PC-3 (cell line): ENCODE data around the gene SULT1B1. TPM values are rescaled to one million over a fixed set of nuclear protein-coding genes. Genes with fewer than 3 reads are reported as not detected.
A peak's percentile ranks its signal among the peaks of the same experiment; 100 is the strongest.

Experiments used
- ATAC-seq: fragments of 200-7000 bp; cut with Tn5 transposase; 2 replicates; pipeline ENCODE4 v1.9.1; 2020; ENCODE audit warnings: mild to moderate bottlenecking, moderate library complexity
- BruUV-seq: library from RNA; stranded (reverse); fragments of 400-500 nt; replicated peaks from 2 replicates; lab custom pipeline; 2021; lab: Mats Ljungman, UMichigan
- CTCF ChIA-PET: fragments of 300-600 bp; sonication (Branson Sonifier 250); formaldehyde crosslinking; loops from one replicate; lab custom pipeline; 2022; ENCODE audit warnings: antibody characterized with exemption; lab: Charles Lee
- POLR2A ChIA-PET: fragments of 300-600 bp; sonication (Branson Sonifier 250); formaldehyde crosslinking; loops from one replicate; lab custom pipeline; 2022; ENCODE audit warnings: antibody characterized with exemption; ENCODE audit not compliant: unreplicated experiment; lab: Charles Lee
- DNase-seq: peaks from one replicate; pipeline ENCODE4 v3.0.0-alpha.2; 2015
- H2AFZ ChIP-seq: fragments of 300-600 bp; sonication (generic); 2 replicates; pipeline ENCODE4 v1.6.0; 2016; ENCODE audit warnings: antibody characterized with exemption, low read length
- H3F3A ChIP-seq: fragments of 300-600 bp; sonication (generic); one replicate; pipeline ENCODE4 v1.6.0; 2017; ENCODE audit warnings: antibody characterized with exemption, low read length, control low read depth, mild to moderate bottlenecking; ENCODE audit not compliant: unreplicated experiment
- H3K27ac ChIP-seq: fragments of 300-600 bp; sonication (generic); 2 replicates; pipeline ENCODE4 v1.5.1; 2016; ENCODE audit warnings: mild to moderate bottlenecking, low read length
- H3K27me3 ChIP-seq: fragments of 300-600 bp; sonication (generic); 2 replicates; pipeline ENCODE4 v1.6.1; 2016; ENCODE audit warnings: low read length, mixed read lengths
- H3K36me3 ChIP-seq: fragments of 300-600 bp; sonication (generic); 2 replicates; pipeline ENCODE4 v1.6.1; 2016; ENCODE audit warnings: low read depth, mixed run types, low read length, mixed read lengths
- H3K4me1 ChIP-seq: fragments of 300-600 bp; sonication (generic); 2 replicates; pipeline ENCODE4 v1.5.1; 2016; ENCODE audit warnings: low read length; ENCODE audit not compliant: insufficient read depth
- H3K4me2 ChIP-seq: fragments of 300-600 bp; sonication (generic); 2 replicates; pipeline ENCODE4 v1.6.0; 2016; ENCODE audit warnings: low read length
- H3K4me3 ChIP-seq: fragments of 300-600 bp; sonication (generic); 2 replicates; pipeline ENCODE4 v1.5.1; 2016; ENCODE audit warnings: mild to moderate bottlenecking, low read length, mixed read lengths
- H3K79me2 ChIP-seq: fragments of 300-600 bp; sonication (generic); 2 replicates; pipeline ENCODE4 v1.6.1; 2017; ENCODE audit warnings: low read length, mixed read lengths
- H3K9ac ChIP-seq: fragments of 300-600 bp; sonication (generic); 2 replicates; pipeline ENCODE4 v1.6.0; 2016; ENCODE audit warnings: mild to moderate bottlenecking, low read length
- H3K9me2 ChIP-seq: fragments of 300-600 bp; sonication (generic); replicated peaks from 2 replicates; pipeline ENCODE4 v1.6.1; 2016; ENCODE audit warnings: mixed run types, low read length, mixed read lengths
- H3K9me3 ChIP-seq: fragments of 300-600 bp; sonication (generic); 2 replicates; pipeline ENCODE4 v1.6.1; 2016; ENCODE audit warnings: low read length, mixed read lengths
- H4K20me1 ChIP-seq: fragments of 300-600 bp; sonication (generic); 2 replicates; pipeline ENCODE4 v1.6.1; 2016; ENCODE audit warnings: low read length, mixed read lengths
- CTCF ChIP-seq: fragments of 300-600 bp; sonication (generic); conservative IDR thresholded peaks from 2 replicates; pipeline ENCODE4 v1.5.1; 2017; ENCODE audit warnings: antibody characterized with exemption, low read depth, mild to moderate bottlenecking, low read length
- EZH2 ChIP-seq: fragments of 300-600 bp; sonication (generic); IDR thresholded peaks from one replicate; pipeline ENCODE4 v1.6.1; 2017; ENCODE audit warnings: antibody characterized with exemption, mild to moderate bottlenecking, low read length; ENCODE audit not compliant: unreplicated experiment
- EZH2phosphoT487 ChIP-seq: fragments of 300-600 bp; sonication (generic); IDR thresholded peaks from 2 replicates; pipeline ENCODE4 v1.6.1; 2018; ENCODE audit warnings: mild to moderate bottlenecking, antibody characterized with exemption, low read length, borderline replicate concordance
- intact Hi-C: fragments of 100-400 bp; cut with micrococcal nuclease; formaldehyde crosslinking; loops from 2 replicates; pipeline ENCODE4 v1.9.0; 2023
- total RNA-seq: library from RNA; depleted of rRNA; stranded (reverse); fragments of >200 nt; gene quantifications from 2 replicates; pipeline ENCODE4 v1.2.3, GENCODE V29; 2014

SULT1B1 gene
- total RNA-seq, 1 experiment from 2014 or later: 0.04 TPM

GRCh38 chr4:69793732-69794131 lies 33.3 kb upstream of the SULT1B1 start:
- no TSS peak for BruUV-seq
- intact Hi-C loops: no loop called here

DNA sequence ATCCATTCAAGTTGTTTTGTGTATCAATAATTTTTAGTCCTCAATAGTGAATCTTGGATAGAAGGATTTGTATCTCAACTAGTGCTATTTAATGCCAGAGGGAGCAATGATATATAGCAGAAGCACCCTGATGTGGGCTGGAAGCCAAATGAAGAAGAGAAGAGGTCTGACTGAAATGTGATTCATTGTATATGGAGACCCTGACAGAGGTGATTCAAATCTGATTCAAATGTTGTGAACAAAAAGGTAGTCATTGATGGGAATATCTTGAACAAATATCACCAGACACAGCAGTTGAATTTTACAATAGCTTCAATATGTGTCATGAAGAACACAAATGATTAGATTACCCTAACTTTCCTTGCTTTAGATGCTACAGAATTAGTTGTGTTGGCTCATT lies 27.5 kb upstream of the SULT1B1 start:
- BruUV-seq: no TSS peak
- H3K36me3 ChIP-seq: no peaks in the 10 kb centered on the region
- H3K4me3 ChIP-seq: no peak overlapping the region
- DNase-seq (peak; percentile 89), ATAC-seq (peak; percentile 53)
- H3K27ac ChIP-seq: peak overlapping the region; percentile 66; the same call in 1 of the 2 replicates
- peaks cover 15% of the 10 kb centered on the region for H3K4me1 ChIP-seq
- H4K20me1 ChIP-seq: no peaks in the 10 kb centered on the region
- intact Hi-C loops: no loop called here
- no peaks in the 10 kb centered on the region for H3K27me3 ChIP-seq
- H3K9ac ChIP-seq: no peak overlapping the region
- ChIA-PET POLR2A (no interaction called here), CTCF (no interaction called here)
- no peaks in the 10 kb centered on the region for H3K9me3 ChIP-seq
- H3F3A ChIP-seq: no peaks in the 10 kb centered on the region
- no peaks in the 10 kb centered on the region for H3K9me2 ChIP-seq
- TF ChIP-seq CTCF (no peak), EZH2phosphoT487 (no peak), EZH2 (no peak)
- no peak overlapping the region for H2AFZ ChIP-seq
- 0 out of 2 replicates have a peak overlapping the region, but pooled peaks have one; percentile 14 for H3K4me2 ChIP-seq
- no peaks in the 10 kb centered on the region for H3K79me2 ChIP-seq

More at GRCh38 chr4:69793732-69794131, 33.3 kb upstream of the SULT1B1 start:
- Histone ChIP-seq H3K27ac (no peak overlapping the region), H3F3A (no peaks in the 10 kb centered on the region), H3K79me2 (no peaks in the 10 kb centered on the region), H3K4me3 (no peak overlapping the region), H3K27me3 (no peaks in the 10 kb centered on the region), H3K36me3 (no peaks in the 10 kb centered on the region), H3K4me2 (no peak overlapping the region), H4K20me1 (no peaks in the 10 kb centered on the region), H2AFZ (no peak overlapping the region), H3K9me3 (no peaks in the 10 kb centered on the region), H3K9ac (no peak overlapping the region), H3K9me2 (no peaks in the 10 kb centered on the region), H3K4me1 (peaks cover under 1% of the 10 kb centered on the region)
- ATAC-seq (no peak), DNase-seq (no peak)
- CTCF ChIA-PET: no interaction called here
- no peak for TF ChIP-seq EZH2phosphoT487
- no peak for TF ChIP-seq CTCF
- no peak for TF ChIP-seq EZH2
- POLR2A ChIA-PET: no interaction called here

DNA sequence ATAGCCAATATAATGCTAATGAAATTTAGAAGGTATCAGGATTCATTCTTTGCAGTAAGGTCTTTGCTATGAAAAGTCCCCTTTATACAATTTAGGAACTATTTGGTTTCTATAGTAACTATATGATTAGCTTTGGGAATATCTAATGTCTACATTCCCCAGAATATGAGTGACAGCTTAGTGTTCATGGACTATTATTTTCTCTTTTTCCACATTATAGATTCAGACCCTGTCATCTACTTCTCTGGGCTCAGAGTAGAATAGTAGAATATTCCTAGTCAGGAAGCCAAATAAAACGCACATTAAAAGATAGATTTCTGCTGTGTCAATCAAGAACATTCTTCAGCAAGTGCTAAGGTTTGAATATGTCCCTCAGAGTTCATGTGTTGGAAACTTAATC lies 26.1 kb upstream of the SULT1B1 start:
- ATAC-seq (no peak), DNase-seq (no peak)
- H3K4me2 ChIP-seq: no peak overlapping the region
- H3K9me3 ChIP-seq: no peaks in the 10 kb centered on the region
- H3K4me3 ChIP-seq: no peak overlapping the region
- peaks cover 15% of the 10 kb centered on the region for H3K4me1 ChIP-seq
- ChIA-PET POLR2A (no interaction called here), CTCF (no interaction called here)
- H3F3A ChIP-seq: no peaks in the 10 kb centered on the region
- H3K9ac ChIP-seq: no peak overlapping the region
- BruUV-seq: no TSS peak
- H3K27me3 ChIP-seq: no peaks in the 10 kb centered on the region
- H3K9me2 ChIP-seq: no peaks in the 10 kb centered on the region
- TF ChIP-seq EZH2phosphoT487 (no peak), CTCF (no peak), EZH2 (no peak)
- H3K79me2 ChIP-seq: no peaks in the 10 kb centered on the region
- intact Hi-C loops: no loop called here
- H4K20me1 ChIP-seq: no peaks in the 10 kb centered on the region
- no peak overlapping the region for H3K27ac ChIP-seq
- H3K36me3 ChIP-seq: no peaks in the 10 kb centered on the region
- H2AFZ ChIP-seq: no peak overlapping the region
